HUDEP-2 (cell line): Measurements from ENCODE around the gene TKFC.

Source experiments
- DNase-seq, 76 experiments: peaks; one replicate each; lab custom pipeline; 2025; ENCODE audit not compliant: unreplicated experiment in 76 of 76; lab: John Stamatoyannopoulos, UW

The TKFC gene

DNA sequence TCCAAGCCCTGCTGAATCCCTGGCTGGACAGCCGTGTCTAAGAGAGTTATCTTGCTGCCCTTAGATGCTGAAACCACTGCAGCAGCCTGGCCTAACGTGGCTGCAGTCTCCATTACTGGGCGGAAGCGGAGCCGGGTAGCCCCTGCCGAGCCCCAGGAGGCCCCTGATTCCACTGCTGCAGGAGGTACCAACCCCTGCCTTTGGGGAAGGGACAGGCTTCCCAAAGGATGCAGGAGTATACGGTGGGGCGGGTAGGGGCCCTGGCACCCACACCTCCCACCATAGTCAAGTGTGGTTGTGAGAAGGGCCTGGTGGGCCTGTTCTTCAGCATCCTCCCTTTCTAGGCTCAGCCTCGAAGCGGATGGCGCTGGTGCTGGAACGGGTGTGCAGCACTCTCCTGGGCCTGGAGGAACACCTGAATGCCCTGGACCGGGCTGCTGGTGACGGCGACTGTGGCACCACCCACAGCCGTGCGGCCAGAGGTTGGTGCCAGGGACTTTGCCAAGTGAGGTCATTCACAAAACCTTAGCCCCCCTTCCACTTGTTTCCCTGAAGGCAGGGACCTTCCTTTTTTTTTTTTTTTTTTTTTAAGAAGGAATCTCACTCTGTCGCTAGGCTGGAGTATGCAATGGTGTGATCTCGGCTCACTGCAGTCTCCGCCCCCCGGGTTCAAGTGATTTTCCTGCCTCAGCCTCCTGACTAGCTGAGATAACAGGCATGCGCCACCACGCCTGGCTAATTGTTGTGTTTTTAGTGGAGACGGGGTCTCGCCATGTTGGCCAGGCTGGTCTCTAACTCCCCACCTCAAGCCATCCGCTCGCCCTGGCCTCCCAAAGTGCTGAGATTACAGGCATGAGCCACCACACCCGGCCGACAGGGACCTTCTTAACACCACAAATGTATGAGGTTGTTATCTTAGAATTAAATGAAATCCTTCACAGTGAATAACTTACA is 11.0 kb downstream of the TKFC start:
- peak in 2 of 76 experiments; percentile 7 to 14 for DNase-seq

DNA sequence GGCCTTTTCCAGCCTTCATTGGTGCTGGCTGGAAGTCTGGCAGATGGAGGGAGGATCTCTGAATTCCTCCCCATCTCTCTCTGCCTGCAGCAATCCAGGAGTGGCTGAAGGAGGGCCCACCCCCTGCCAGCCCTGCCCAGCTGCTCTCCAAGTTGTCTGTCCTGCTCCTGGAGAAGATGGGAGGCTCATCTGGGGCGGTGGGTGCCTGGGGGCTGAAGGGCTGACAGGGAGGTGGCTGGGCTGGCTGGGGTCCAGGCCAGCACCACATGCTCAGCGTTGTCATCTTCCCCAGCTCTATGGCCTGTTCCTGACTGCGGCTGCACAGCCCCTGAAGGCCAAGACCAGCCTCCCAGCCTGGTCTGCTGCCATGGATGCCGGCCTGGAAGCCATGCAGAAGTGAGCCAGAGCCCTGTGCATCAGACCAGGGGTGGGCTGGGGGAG is 12.2 kb downstream of the TKFC start:
- DNase-seq = no peak

DNA sequence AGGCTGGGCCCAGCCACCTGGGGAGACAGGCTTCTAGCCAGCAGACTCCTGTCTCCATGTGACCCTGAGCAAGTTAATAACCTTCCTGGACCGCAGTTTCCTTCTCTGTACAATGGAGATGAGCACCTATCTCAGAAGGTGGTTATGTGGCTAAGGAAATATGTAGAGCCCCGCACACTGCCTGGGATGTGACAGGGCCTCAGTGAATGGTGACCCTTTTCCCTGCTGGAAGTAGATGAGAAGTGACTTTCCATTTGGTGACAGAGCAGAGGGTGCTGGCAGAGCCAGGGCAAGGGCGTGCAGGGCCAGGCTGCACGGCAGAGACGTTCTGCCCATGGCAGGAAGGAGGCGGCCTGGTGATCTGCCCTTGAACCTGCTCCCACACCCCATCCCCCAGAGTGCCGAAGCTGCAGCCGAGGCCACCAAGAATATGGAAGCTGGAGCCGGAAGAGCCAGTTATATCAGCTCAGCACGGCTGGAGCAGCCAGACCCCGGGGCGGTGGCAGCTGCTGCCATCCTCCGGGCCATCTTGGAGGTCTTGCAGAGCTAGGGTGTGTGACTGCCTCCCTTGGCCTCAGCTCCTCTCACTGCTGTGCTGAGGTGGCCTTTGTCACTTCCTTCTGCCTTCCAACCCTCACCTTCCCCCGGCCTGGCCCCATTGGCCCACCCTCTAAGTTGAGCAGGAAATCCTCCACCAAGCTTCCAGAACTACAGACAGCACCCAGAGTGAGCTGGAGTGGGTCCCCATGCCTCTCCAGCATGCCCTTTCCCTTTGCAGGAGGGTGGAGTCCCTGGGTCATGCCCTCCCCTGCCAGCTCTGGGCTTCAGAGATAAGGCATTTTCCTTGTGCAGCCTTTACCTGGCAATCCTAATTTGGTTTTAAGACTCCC is 13.2 kb downstream of the TKFC start:
- DNase-seq = peak in 62 of 76 experiments; percentile 13 to 77 (median 47)

DNA sequence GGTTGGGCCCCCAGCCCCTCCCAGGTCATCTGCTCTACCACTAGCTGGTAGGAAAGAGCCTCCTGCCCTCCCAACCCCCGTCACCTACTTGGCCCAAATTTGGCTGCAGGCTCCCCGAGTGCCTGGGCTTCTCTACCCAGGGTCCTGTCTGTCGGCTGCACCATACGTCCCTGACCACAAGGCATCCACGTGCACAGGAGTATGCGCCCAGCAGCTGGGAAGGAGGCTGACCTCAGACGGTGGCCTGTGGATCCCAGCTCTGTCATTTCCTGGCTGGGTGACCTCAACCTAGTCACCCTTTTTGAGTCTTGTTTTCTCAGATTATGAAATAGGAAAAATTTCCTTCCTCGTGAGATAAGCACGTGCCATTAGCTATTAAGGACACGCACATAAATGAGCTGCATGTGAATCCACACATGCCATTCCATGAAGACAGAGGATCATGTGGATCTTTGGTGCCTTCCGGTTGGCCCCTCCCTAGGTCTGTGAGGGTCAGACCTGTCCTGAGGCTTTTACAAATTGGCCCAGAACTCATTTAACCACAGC is 15.0 kb downstream of the TKFC start:
- DNase-seq = peak in 1 of 76 experiments; percentile 24

DNA sequence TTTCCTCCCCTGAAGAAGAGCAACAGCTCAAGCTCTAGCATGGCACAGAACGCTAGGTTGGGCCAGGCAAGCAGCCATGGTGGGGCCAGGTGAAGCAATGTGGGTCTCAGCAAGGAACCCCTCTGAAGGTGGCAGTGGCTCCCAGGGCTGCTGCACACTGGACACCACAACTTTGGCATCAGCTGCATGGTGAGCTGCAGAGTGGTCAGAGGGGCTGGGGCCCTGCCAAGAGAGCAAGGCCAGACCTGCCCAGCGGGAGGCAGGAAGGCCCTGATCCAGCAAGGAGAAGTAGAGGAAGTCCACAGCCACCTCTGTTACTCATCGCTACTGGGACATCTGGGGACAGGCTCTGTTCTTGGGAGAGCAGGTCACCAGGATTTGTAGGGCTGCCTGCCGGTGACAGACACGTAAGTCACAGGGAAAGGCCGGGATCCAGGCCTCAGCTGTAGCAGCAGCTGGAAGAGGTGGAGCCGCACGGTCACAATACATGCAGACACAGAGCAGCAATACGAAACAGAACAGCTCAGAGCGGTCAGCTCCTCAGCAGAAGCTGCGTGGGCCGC is 16.2 kb downstream of the TKFC start:
- no peak for DNase-seq

DNA sequence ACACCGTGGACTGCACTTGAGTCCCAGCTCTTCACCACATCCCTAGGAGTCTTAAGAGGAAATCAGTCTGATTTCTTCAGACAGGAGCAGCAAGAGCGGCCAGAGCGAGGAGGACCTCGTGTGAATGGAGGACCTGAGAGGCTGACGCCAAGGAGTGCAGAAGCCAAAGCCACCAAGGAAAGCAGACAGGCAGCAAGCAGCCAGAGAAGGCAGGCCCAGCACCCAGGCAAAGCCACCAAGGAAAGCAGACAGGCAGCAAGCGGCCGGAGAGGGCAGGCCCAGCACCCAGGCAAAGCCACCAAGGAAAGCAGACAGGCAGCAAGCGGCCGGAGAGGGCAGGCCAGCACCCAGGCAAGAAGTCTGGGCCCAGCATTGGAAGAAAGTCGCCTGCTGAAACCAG is 16.9 kb downstream of the TKFC start:
- DNase-seq = no peak

DNA sequence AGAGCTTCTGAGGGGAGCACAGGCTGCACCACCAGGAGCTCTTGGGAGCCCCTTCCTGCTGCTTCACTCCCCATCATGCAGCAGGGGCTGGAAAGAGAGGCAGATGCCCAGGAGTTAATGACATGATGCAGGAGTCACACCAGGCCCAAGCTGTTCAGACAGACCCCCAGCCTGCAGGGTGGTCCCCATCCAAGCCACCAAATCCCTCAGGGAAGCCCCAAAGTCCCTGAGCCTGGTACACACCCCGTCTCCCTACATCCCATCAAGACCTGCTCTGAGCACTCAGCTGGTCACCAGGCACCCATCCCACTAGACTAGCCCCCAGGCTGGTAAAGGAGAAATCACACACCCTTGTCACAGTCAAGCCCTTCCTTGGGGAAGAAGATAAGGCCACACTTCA is 17.3 kb downstream of the TKFC start:
- no peak for DNase-seq

DNA sequence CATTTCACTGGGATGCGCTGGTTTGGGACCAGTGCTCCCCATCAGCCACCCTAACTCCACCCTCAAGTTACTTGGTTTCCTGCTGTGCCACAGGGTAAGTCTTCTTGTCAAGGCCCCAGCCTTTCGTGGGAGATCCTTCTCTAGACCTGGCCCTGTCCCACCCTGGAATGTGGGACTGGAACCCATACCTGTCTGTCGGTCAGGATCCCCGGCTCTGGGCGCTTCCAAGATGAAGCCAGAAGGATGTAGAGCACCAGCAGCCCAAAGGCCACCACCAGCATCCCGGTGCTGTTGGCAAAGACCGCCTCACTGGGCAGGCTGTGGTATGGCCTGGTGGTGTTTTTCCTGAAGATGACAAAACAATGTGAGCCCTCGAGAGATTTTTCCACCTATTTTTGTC is 17.8 kb downstream of the TKFC start:
- DNase-seq = no peak

DNA sequence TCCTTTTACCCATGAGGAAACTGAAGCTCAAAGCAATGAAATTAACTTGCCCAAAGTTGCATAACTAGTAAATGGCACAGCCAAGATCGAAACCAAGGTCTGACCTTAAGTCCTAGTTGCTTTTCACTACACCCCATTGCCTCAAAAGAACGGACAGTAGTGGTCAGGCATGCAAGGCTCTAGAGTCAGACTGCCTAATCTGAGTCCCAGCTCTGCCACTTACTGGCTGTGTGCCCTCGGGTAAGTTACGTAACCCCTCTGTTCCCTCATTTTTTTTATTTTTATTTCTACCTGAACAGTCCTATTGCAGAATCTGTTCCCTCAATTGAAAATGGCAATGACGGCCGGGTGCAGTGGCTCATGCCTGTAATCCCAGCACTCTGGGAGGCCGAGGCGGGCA is 19.0 kb downstream of the TKFC start:
- DNase-seq = no peak

DNA sequence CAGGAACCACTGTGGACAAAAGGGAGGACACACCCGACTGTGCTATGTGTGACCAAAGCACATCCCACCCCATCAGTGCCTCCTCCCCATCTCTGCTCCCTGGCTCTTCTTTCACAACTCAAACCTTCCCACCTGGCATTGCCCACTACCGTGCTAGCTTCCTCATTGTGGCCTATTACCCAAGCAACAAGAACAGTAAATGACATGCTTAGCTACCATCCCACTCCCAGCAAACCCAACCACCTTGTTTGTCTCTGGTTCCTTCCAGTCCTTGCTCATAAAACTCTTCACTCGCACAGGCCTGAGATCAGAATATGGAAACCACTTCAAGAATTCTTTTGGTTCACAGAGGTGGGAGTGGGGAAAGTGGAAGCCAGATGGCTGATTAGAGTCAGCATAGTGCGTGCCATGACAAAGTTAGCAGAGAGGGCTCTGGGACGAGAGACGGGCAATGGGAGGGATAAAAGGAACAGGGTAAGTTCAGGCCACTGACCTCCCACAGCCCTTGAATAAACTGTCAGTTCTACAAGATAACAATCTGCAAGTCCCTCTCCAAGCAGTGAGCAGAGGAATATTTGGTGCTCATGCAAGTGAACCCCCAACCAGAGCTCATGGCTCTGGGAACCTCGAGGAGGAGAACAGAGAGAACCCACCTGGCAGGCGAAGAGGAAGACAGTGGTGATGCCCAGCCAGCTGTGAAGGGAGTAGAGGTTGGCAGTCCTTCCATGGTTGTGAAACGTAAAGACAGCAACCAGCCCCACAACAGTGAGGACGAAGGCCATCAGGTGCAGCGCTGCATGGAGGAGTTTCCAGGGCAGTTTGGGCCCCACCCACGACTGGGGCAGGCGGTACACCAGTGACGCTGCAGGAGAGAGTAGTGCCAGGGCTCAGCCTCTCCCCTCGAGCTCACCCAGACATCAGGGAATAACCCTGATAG is 20.4 kb downstream of the TKFC start:
- peak in 38 of 76 experiments; percentile 7 to 59 (median 30) for DNase-seq

DNA sequence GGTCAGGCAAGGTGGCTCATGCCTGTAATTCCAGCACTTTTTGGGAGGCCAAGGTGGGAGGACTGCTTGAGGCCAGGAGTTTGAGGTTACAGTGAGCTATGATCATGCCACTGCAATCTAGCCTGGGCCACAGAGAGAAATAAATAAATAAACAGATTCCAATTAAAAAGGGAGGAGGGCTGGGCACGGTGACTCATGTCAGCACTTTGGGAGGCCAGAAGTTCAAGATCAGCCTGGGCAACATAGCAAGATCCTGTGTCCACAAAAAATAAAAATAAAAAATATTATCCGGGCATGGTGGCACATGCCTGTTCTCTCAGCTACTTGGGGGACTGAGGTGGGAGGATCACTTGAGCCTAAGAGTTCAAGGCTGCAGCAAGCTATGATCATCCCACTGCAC is 21.2 kb downstream of the TKFC start:
- no peak for DNase-seq

DNA sequence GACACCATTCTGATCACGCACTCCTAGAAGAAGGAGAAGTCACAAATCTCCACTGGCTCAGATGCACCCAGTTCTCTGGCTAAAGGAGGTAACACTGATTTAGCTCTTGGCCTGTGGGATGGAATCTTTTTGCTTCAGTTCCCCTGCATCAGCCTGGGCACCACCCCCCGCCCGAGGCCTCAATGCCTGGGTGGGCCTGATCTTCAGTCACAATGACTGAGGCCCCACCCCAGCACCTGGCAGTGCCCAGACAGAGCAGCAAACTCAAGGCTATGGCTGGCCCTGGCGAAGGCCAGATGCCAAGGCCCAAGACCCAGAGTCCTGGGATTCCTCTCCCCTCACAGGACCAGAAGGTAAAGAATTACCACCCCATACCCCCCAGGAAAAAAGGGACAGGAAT is 23.7 kb downstream of the TKFC start:
- no peak for DNase-seq

DNA sequence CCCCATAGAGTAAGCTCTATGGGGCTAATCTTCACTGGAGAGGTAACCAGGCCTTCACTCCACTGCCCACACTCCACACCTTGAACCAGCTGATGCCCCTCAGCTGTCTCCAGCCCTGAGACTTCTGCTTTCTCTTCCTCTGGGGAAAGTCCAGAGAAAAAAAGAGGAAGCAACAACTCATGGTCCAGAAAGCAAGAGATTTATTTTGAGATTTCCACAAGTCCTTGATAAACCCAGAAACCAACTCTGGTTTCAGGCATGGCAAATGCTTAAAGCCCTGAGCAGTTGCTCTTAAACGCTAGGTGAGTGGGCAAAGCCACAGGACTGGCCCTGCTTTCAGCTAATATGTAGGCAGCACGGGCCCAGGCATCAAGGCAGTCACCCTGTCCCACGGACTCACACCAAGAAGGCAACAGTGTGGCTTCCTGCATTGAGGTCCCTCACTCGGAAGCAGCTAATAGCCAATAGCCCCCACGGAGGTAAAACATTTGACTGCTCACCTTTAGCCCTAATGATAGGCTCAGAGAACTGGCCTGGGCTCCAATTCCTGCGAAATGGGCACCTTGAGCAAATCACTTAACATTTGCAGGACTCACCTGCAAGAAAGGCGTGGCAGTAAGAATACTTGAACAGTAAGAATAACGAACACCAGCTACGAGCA is 24.3 kb downstream of the TKFC start:
- DNase-seq = no peak

DNA sequence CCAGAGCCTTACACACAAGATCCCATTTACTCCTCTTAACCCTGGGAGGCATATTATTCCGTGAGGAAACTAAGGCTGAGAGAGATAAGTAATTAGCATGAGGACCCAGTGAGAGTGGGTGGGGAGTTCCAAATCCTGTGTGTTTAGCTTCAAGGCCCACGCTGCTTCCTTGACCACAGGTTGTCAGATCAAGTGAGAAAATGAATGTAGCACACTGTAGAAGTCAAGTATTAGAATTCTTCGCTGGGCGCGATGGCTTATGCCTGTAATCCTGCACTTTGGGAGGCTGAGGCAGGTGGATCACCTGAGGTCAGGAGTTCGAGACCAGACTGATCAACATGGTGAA is 24.8 kb downstream of the TKFC start:
- DNase-seq = no peak

DNA sequence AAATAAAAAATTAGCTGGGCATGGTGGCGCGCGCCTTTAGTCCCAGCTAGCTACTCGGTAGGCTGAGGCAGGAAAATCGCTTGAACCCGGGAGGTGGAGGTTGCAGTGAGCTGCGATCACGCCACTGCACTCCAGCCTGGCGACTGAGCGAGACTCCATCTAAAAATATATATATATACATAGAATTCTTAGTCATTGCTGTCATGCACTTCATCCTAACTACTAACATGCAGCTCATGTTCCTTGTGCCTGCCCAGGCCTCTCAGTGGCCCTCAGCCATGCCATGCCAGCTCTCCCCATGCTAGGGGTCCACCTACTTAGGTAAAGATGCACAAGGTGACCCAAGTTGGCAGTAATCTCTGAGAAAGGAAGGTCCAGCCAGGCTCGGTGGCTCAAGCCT is 25.5 kb downstream of the TKFC start:
- no peak for DNase-seq

DNA sequence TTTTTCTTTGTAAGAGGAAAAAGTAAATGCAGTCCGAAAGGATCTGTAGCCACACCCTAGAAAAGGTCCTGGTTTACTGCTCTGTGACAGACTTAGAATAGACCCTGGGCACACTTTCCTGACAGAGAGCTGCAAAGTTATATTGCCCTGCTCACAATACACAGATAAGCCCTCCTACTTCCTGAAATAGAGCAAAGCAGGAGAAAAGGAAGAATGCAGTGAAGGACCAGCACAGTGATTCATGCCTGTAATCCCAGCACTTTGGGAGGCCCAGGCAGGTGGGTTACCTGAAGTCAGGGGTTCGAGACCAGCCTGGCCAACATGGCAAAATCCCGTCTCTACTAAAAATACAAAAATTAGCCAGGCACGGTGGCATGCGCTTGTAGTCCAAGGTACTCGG is 26.5 kb downstream of the TKFC start:
- peak in 1 of 76 experiments; percentile 10 for DNase-seq

DNA sequence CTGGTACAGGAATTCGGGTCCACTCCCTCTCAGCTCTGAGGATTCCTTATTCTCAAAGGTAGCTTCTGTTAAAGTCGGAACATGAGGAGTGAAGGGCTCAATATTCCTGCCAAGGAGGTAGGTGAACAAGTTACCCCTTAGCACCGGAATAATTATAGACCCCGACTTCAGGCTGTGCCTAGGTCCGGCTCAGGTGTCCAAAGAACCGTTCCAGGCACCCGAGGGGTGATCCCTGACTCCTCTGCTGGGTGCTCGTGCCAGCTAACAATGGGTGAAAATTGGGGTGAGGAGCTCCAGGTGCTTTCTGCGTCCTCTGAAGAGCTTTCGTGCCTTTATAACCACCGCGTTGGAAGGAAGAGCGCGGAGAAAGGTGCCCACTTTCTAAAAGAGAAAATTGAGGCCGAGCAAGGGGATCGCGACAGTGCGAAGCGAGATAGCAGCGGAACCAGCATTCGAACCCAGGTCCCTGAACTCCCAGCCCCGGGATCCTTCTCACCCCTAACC is 28.3 kb downstream of the TKFC start:
- DNase-seq = no peak

DNA sequence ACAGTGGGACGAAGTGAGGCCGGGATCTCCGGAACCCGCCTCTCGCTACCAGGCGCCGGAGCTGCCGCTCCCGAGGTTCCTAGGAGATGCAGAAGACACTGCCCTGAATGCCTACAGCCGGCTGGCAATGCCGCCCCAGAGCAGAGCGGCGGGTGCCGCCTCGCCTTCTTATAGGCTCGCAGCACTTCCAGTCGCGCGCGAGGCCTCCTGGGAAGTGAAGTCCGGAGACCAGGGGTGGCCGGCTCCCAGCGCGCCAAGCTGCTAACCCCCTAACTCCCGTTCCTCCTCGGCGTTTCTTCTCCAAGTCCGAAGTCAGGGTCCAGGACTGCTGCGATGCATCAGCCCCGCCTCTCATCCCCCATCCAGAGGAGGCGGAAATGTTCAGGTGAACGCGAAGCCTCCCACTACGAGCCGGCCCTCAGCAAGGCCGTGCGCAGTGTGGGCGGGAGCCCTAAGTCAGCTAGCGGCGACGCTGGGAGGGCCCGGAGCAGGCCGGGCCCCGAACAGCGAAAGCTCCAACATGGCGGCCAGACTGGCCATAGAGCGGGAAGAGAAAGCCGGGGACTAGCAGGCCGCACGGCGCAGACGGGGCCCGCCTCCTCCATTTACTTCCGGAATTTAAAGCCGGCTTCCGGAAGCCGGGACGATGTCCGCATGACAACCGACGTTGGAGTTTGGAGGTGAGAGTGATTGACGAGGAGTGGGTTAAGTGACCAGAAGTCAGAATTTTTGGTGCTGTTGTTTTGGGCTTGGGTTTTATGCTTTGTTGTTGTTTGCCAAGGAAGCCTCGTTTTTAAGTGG is 28.9 kb downstream of the TKFC start, which contains the start of the genes CYB561A3 and TMEM138:
Gene CYB561A3, minus strand, starts transcription at position 142 of the 801 bp plus-strand sequence. CDS start 5,169 bp downstream, outside the sequence.
Gene TMEM138, plus strand, starts transcription at position 634 of the 801 bp plus-strand sequence. CDS start 2,017 bp downstream, outside the sequence.
- DNase-seq = peak in 75 of 76 experiments; percentile 48 to 95 (median 86)
